ENCODE measurements around the gene LHPP.
A peak's percentile ranks its signal among the peaks of the same experiment; 100 is the strongest.

LHPP gene

GRCh38 chr10:124522131-124522932, 60.7 kb downstream of the LHPP start:
- DNase-seq (ENCODE audit: low spot score) = no peak

GRCh38 chr10:124522933-124523871, 61.6 kb downstream of the LHPP start:
- DNase-seq (ENCODE audit: low spot score) = no peak

DNA sequence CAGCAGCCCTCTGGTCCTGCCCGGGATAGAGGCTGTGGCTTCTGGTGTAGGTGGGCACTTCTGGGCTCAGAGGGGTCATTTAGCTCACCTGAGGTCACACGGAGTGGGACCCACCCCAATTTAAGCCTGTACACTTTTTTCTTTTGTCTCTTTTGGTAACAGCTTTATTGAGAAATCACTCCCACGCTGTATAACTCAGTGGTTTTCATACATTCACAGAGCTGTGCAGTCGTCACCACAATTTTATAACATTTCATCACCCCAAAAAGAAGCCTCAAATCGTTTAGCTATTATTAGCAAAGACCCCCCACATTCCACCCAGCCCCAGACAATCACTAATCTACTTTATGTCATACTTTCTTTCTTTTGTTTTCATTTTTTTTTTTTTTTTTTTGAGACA, 62.3 kb downstream of the LHPP start:
- no peak for DNase-seq (ENCODE audit: low spot score)

DNA sequence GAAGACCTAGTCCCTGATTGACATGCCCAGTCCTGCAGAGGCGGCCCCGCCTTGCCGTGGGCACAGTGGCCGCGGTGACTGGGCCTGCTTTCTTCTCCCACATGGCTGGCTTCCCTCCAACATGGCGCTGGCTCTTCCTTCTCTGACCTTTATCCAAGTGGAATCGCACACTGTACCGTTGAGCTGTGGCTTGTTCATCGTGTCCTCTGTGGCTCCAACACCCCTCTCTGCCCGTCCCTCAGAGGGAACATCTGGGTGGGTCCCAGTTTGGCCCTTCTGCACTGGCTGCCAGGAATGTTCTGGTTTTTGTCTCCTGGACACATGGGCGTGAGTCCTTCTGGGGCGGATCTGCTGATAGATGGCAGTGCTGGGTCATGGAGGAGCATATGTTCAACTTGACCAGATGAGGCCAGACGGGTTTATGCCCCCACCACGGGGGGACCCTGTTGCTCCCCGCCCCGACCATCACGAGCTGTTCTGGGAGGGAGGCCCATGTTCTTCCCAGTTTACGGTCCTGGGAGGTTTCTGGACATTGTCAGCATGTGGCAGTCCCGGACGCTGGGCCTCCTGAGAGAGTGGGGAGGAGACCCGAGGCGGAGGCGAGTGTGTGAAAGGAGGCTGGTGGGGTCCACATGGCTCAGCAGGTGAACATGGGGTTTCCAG, 63.5 kb downstream of the LHPP start:
- no peak for DNase-seq (ENCODE audit: low spot score)

DNA sequence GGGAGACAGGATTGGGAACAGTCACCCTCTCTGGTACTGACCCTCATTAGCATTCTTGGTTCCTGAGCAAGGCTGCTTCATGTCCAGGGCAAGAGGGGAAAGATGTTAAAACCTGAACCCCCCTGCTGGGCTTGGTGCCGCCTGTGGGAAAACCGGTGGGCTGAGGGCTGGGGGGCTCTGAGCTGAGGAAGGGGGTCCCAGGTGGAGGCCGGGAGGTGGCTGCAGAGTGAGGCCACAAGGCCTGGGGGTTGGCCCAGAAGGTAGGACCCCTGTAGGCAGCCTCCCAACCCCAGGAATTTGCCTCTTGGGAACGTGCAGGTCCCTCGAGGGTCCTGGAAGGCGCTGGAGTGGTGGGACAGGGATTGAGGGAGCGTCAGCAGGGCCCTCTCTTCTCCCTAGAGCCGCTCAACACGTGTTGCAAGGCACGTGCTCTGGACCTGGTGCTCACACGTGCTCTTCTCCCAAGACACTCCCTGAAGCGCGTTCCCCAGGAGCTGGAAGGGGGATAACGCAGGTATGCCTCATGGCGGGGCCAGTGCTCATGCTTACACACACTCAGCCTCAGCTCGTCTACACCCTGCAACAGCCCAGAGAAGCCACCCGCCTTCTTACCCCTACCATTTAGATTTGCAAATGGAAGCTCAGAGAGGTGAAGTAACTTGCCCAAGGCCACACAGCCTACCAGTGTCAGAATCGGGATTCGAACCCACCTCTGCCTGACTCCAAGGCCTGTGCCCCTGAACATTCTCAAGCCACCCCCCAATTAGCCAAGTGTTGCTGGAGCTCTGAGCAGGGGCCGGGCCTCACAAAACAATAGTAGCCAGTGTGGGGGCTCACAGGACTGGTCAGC, 64.4 kb downstream of the LHPP start:
- no peak for DNase-seq (ENCODE audit: low spot score)

DNA sequence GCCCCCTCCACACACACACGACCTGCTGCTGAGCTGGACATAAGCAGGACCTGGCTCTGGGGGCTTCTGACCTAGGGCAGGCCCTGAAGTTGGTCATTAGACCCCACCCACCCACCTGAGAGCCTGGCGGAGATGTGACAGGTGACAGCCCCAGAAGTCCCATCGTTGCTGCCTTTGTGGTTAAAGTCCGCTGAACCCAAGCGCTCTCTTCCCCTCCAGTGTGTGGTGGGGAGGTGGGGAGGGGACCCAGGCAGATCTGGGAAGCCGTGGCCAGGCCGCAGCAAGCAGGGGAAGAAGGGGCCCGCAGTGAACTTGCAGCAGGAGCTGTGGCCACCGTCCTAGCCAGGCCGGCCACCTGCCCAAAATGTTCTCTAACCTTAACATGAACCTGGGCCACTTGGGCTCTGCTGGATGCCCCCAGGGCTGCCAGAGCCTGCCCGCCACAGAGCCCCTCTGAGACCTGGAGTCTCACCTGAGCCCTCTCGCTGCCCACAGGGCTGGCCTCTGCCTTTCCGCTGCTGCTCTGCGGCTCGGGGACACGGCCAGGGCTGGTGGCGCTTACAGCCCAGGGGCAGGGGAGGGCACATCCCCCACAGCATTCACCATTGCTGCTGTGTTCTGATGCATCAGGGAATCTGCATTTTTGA, 65.1 kb downstream of the LHPP start:
- no peak for DNase-seq (ENCODE audit: low spot score)

- no peak for DNase-seq (ENCODE audit: low spot score)
These were observed 66.3 kb downstream of the LHPP start for GRCh38 chr10:124527874-124528395.

GRCh38 chr10:124529661-124530214, 68.1 kb downstream of the LHPP start:
- DNase-seq (ENCODE audit: low spot score) = no peak

DNA sequence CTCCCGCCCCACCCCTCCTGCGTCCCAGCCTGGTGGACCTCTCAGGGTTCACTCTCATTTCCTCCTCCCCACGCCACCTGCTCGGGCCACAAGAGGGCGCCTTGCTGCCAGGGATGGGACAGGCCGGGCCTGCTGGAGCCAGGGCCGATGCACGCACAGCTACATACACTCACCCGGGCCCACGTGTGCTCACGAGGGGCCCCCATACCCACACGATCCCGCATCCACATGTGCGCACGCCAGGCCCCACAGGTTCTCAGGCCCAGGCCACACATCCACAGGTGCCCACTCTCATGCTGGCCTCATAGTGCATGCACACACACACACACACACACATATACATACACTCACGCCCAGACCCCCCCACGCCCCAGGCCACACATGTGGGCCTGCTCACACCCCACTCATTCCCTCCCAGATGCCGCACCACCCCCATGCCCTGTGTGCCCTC, 68.6 kb downstream of the LHPP start:
- DNase-seq (ENCODE audit: low spot score) = peak; percentile 95

DNA sequence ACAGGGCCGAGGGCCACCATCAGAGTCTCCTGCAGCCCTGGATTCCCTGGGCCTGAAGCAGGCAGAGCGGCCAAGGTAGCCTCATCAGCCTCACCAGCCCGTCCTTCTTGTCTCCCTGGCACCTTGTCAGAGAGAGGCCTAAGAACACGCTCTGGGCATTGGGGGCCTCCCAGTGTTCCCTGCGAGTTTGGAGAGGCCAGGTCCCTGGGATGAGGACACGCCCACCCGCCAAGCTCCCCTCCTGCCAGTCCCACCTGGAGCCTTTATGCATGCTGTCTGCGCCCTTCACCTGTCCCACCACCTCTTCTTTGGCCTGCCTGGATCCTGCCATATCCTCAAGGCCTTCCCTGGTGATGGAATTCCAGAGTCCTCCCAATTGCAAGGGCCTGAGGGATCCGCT, 69.2 kb downstream of the LHPP start:
- no peak for DNase-seq (ENCODE audit: low spot score)

GRCh38 chr10:124532106-124532641, 70.6 kb downstream of the LHPP start:
- DNase-seq (ENCODE audit: low spot score) = peak; percentile 48

DNA sequence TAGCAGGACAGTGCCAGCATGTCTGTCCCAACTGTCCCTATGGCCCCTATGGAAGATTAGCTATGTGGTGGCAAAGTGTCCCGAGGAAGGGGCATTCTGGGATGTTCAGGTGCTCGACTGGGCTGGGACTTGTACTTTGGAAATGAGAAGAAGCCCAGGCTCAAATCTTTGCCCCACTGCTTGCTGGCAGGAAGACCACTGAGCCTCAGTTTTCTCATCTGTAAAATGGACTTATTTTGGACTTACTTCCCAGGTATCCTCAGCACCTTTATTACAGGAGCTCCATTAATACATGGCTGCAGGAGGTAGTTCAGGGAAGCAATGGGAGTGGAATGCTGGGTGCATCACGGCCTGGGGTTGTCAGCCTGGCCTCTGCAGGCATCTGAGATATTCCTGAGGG, 71.2 kb downstream of the LHPP start:
- DNase-seq (ENCODE audit: low spot score) = no peak

- DNase-seq (ENCODE audit: low spot score) = no peak
These were observed 71.6 kb downstream of the LHPP start for GRCh38 chr10:124533266-124533665.

GRCh38 chr10:124534231-124534798, 72.7 kb downstream of the LHPP start:
- no peak for DNase-seq (ENCODE audit: low spot score)

DNA sequence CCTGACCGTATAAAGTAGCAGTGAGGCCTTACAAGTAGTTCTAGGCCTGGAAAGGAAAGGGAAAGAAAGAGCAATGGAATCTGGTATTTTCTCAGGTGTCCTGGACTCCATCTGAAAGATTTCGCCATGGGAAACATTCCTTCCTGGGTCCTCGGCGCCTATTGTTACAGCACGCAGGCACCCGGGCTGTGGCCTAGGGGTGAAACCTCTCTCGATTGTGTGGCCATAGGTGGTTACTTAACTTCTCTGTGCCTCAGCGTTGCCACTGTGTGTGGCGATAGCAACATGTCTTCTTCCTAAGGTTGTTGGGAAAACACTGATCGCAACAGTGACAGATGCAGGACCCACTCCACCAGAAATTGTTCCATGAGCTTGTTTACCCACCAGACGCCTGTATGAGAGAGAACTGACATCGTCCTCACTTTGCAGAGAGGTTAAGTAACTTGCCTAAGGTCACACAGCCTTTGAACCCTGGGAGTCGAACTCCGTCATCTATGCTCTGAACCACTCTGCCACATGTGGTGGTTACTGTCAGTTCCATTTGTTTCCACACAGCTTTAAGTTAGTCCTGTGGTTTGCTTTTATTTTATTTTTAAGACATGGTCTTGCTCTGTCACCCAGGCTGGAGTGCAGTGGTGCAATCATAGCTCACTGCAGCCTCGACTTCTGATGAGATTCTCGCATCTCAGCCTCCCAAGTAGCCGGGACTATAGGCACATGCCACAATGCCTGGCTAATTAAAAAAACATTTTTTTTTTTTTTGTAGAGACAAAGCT, 73.4 kb downstream of the LHPP start:
- DNase-seq (ENCODE audit: low spot score) = no peak

DNA sequence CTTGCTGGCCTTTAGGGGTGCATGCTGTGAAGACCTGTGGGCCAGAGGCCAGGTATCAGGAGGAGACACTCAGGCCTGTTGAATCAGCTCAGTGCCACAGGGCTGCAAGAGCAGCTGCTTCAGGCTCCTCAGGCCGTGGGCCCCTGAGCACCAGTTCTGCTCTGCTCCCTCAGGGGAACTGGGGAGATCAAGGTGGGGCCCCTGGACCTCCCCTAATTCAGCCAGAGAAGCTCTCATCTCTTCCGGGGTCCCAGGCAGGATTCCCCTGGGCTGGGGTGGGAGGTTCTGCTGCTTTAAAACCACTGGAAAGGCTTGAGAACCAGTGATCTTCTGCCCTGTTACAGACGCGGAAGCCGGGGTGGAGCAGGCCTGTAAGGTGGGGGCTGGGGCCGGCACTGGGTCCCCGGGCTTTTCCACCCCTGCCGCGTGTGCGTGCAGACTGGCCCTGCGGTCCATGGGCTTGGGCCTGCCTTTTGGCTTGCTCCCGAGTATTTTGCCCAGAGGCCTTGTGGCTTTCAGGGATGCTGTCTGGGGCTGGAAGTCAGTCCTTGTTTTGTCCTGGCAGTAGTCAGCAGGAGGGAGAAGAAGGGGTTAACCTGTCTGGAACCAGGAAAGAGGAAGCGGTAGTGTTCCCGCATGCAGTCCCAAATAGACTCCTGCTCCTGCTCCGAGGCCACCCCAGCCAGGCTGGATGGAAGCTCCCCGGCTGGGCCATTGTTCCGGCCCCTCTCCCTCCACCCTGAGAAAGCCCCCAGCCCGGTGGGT, 74.3 kb downstream of the LHPP start:
- DNase-seq (ENCODE audit: low spot score) = no peak

GRCh38 chr10:124536496-124537050, 75.0 kb downstream of the LHPP start:
- no peak for DNase-seq (ENCODE audit: low spot score)

GRCh38 chr10:124537166-124537725, 75.6 kb downstream of the LHPP start:
- DNase-seq (ENCODE audit: low spot score) = no peak
